ENCODE measurements around the gene MRPS27.
"Not testable (repeated sequence)": the region's sequence is repeated elsewhere in the genome, so short reads cannot be mapped to it uniquely, and the experiment has no call there.

The MRPS27 gene

DNA sequence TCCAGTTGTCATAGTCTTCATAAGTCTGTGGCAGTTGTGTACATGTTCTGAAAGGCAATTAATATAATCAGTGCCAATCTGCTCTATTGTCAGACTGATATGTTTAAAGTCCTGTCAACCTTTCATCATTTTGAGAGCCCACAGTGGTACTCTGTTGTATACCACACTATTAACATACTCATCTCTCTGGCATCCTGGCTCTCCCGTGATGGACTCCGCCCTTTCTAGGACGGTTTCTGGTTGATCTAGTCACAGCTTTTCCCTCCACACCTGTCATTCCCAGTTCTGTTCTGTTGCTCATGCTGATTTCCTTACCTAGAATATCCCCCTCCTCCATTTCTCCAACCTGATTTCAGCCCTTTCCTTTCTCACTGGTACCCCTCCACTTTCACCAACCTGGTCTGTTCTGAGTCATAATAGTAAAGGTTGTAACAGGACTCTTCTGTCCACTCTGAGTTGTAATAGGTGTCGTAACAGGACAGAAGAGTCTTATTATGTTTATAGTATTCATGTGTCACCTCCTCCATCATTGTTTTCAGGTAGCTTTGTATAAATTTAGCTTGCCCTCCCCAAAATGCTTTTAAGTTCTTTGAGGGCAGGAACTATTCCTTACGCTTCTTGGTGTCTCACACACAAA lies 4.3 kb upstream of the MRPS27 start:
- H3F3A ChIP-seq (ENCODE audit: control insufficient read depth, insufficient read depth), result no peaks in the 10 kb centered on the region
- peaks cover 10% of the 10 kb centered on the region for H3K4me1 ChIP-seq (ENCODE audit: control insufficient read depth, low read length)

DNA sequence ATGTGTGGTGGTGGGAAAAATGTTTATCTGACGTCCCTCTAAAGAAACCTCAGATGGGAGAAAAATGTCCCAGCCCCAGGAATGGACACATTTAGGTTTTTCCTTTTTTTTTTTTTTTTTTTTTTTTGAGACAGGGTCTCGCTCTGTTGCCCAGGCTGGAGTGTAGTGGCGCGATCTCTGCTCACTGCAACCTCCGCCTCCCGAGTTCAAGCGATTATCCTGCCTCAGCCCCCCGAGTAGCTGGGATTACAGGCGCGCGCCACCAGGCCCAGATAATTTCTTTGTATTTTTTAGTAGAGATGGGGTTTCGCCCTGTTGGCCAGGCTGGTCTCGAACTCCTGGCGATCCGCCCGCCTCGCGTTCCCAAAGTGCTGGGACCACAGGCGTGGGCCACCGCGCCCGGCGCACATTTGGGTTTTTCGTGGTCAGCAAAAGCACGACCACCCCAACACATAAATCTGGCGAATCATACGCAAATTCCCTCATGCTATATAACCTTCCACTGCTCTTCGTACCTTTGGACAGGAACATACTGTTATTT lies 535 bp downstream of the MRPS27 start:
- H4K20me1 ChIP-seq (ENCODE audit: control insufficient read depth, insufficient read depth, low read depth, low read length); H3K9me2 ChIP-seq (replicated peaks; ENCODE audit: control insufficient read depth, low read length); H3K9me3 ChIP-seq (ENCODE audit: control insufficient read depth, insufficient read depth, low read length); H3F3A ChIP-seq (ENCODE audit: control insufficient read depth, insufficient read depth); H3K27me3 ChIP-seq (ENCODE audit: control insufficient read depth, low read length): not testable (repeated sequence)
- H3K4me1 ChIP-seq (ENCODE audit: control insufficient read depth, low read length), result peaks cover 40% of the 10 kb centered on the region
- peak overlapping the region; percentile 75 for H3K27ac ChIP-seq (ENCODE audit: low read depth, low read length)
- peaks cover 72% of the 10 kb centered on the region for H3K79me2 ChIP-seq (ENCODE audit: control insufficient read depth, low read length)
- H3K4me2 ChIP-seq (ENCODE audit: low read length), result peak overlapping the region; percentile 86
- peaks cover 71% of the 10 kb centered on the region for H3K36me3 ChIP-seq (ENCODE audit: control insufficient read depth, low read length)
- H3K4me3 ChIP-seq (ENCODE audit: low read length), result peak overlapping the region; percentile 100

More for the DNA sequence above, 4.3 kb upstream of the MRPS27 start:
- TF ChIP-seq, protein P1, sequence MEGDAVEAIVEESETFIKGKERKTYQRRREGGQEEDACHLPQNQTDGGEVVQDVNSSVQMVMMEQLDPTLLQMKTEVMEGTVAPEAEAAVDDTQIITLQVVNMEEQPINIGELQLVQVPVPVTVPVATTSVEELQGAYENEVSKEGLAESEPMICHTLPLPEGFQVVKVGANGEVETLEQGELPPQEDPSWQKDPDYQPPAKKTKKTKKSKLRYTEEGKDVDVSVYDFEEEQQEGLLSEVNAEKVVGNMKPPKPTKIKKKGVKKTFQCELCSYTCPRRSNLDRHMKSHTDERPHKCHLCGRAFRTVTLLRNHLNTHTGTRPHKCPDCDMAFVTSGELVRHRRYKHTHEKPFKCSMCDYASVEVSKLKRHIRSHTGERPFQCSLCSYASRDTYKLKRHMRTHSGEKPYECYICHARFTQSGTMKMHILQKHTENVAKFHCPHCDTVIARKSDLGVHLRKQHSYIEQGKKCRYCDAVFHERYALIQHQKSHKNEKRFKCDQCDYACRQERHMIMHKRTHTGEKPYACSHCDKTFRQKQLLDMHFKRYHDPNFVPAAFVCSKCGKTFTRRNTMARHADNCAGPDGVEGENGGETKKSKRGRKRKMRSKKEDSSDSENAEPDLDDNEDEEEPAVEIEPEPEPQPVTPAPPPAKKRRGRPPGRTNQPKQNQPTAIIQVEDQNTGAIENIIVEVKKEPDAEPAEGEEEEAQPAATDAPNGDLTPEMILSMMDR (IDR thresholded peaks at IDR 0.05; ENCODE audit: low read depth, low read length, poor library complexity, severe bottlenecking), result no peak
- no peak for TF ChIP-seq EZH2phosphoT487 (IDR thresholded peaks at IDR 0.05; ENCODE audit: borderline replicate concordance, low read length)
- no peak overlapping the region for H3K4me2 ChIP-seq (ENCODE audit: low read length)
- no peaks in the 10 kb centered on the region; the same call in 1 of the 2 replicates for H4K20me1 ChIP-seq (ENCODE audit: control insufficient read depth, insufficient read depth, low read depth, low read length)
- no peaks in the 10 kb centered on the region for H3K9me2 ChIP-seq (replicated peaks; ENCODE audit: control insufficient read depth, low read length)
- H3K27ac ChIP-seq (ENCODE audit: low read depth, low read length), result no peak overlapping the region
- H3K9me3 ChIP-seq (ENCODE audit: control insufficient read depth, insufficient read depth, low read length), result no peaks in the 10 kb centered on the region
- no peaks in the 10 kb centered on the region for H3K27me3 ChIP-seq (ENCODE audit: control insufficient read depth, low read length)
- peaks cover 25% of the 10 kb centered on the region for H3K79me2 ChIP-seq (ENCODE audit: control insufficient read depth, low read length)
- H3K4me3 ChIP-seq (ENCODE audit: low read length), result no peak overlapping the region
- H3K36me3 ChIP-seq (ENCODE audit: control insufficient read depth, low read length), result peaks cover 75% of the 10 kb centered on the region

DNA sequence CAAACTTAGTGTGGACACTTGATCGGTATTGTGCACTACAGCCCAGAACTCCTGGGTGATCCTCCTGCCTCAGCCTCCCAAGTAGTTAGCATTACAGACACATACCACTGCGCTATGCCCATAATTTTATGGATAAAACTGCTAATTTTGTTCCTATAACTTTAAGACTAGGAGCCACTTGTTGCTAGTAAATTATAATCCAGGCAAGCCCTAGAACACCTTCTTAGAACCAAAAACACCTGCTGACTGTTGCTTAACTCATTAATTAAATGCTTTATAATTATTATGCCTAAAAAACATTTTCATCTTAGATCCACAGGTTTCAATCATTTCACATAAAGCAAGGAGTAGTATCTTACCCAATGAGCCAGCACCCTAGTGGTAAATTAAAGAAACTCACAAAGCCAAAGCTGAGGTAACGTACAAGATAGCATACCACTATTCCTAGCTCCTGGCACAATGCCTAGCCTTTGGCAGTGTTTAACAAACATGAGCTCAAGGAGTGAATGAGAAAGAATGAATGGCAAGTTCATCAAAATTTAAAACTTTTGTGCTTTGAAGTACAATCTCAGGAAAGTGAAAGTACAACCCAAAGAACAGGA lies 5.4 kb downstream of the MRPS27 start:
- Histone ChIP-seq H4K20me1 (ENCODE audit: control insufficient read depth, insufficient read depth, low read depth, low read length) (peaks cover 3% of the 10 kb centered on the region; the same call in 1 of the 2 replicates), H3F3A (ENCODE audit: control insufficient read depth, insufficient read depth) (peaks cover 18% of the 10 kb centered on the region), H3K4me3 (ENCODE audit: low read length) (no peak overlapping the region), H3K4me2 (ENCODE audit: low read length) (peak overlapping the region; percentile 21), H3K79me2 (ENCODE audit: control insufficient read depth, low read length) (peaks cover 82% of the 10 kb centered on the region), H3K9me3 (ENCODE audit: control insufficient read depth, insufficient read depth, low read length) (no peaks in the 10 kb centered on the region), H3K36me3 (ENCODE audit: control insufficient read depth, low read length) (peaks cover 88% of the 10 kb centered on the region), H3K27me3 (ENCODE audit: control insufficient read depth, low read length) (no peaks in the 10 kb centered on the region), H3K9me2 (replicated peaks; ENCODE audit: control insufficient read depth, low read length) (no peaks in the 10 kb centered on the region), H3K27ac (ENCODE audit: low read depth, low read length) (no peak overlapping the region), H3K4me1 (ENCODE audit: control insufficient read depth, low read length) (peaks cover 32% of the 10 kb centered on the region)
- TF ChIP-seq, protein P1 (IDR thresholded peaks at IDR 0.05; ENCODE audit: low read depth, low read length, poor library complexity, severe bottlenecking), result peak; percentile 33
- no peak for TF ChIP-seq EZH2phosphoT487 (IDR thresholded peaks at IDR 0.05; ENCODE audit: borderline replicate concordance, low read length)

DNA sequence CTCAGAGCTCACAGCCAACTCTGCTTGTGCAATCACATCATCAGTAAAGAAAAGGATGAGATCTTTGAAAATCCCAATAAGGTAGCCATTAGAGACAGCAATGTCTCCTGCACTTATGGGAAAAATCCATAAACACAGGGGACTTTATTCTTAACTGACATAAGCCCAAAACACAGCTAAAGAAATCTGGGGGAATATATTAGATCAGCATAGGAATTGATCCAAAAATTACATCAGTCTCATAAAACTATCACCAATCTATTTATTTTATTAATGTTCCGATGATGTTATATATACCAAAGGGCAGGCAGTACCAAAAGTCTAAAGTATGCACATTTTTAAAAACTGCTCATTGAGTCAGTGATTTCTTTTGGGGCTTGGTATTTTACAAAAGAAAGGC lies 6.9 kb downstream of the MRPS27 start:
- Histone ChIP-seq H3K9me3 (ENCODE audit: control insufficient read depth, insufficient read depth, low read length) (no peaks in the 10 kb centered on the region), H3F3A (ENCODE audit: control insufficient read depth, insufficient read depth) (peaks cover 29% of the 10 kb centered on the region), H4K20me1 (ENCODE audit: control insufficient read depth, insufficient read depth, low read depth, low read length) (peaks cover 3% of the 10 kb centered on the region; the same call in 1 of the 2 replicates), H3K4me1 (ENCODE audit: control insufficient read depth, low read length) (peaks cover 32% of the 10 kb centered on the region), H3K4me2 (ENCODE audit: low read length) (no peak overlapping the region), H3K36me3 (ENCODE audit: control insufficient read depth, low read length) (peaks cover 90% of the 10 kb centered on the region), H3K27ac (ENCODE audit: low read depth, low read length) (no peak overlapping the region), H3K79me2 (ENCODE audit: control insufficient read depth, low read length) (peaks cover 69% of the 10 kb centered on the region), H3K4me3 (ENCODE audit: low read length) (no peak overlapping the region), H3K9me2 (replicated peaks; ENCODE audit: control insufficient read depth, low read length) (no peaks in the 10 kb centered on the region), H3K27me3 (ENCODE audit: control insufficient read depth, low read length) (no peaks in the 10 kb centered on the region)
- no peak for TF ChIP-seq EZH2phosphoT487 (IDR thresholded peaks at IDR 0.05; ENCODE audit: borderline replicate concordance, low read length)
- TF ChIP-seq, protein P1 (IDR thresholded peaks at IDR 0.05; ENCODE audit: low read depth, low read length, poor library complexity, severe bottlenecking), result no peak

All from DOHH2 (cell line).